HG03342 (cell line): ENCODE data around the gene DLG5.

Experiments used
- ATAC-seq: cut with Tn5 transposase; IDR thresholded peaks from one replicate; pipeline ENCODE4 v1.9.1; 2021; ENCODE audit warnings: mild to moderate bottlenecking, moderate library complexity; ENCODE audit not compliant: unreplicated experiment

Gene DLG5

GRCh38 chr10:77944519-77944918 lies 18.0 kb upstream of the DLG5 start:
- ATAC-seq = no peak

- no peak for ATAC-seq
Observed at GRCh38 chr10:77943121-77943901, 16.8 kb upstream of the DLG5 start.

GRCh38 chr10:77941790-77942189 lies 15.2 kb upstream of the DLG5 start:
- no peak for ATAC-seq

- ATAC-seq = no peak
Observed at GRCh38 chr10:77940627-77941026, 14.1 kb upstream of the DLG5 start.

GRCh38 chr10:77940225-77940624 lies 13.7 kb upstream of the DLG5 start:
- no peak for ATAC-seq

- no peak for ATAC-seq
Observed at GRCh38 chr10:77939561-77940001, 13.0 kb upstream of the DLG5 start.

- no peak for ATAC-seq
Observed at GRCh38 chr10:77936697-77937567, 10.4 kb upstream of the DLG5 start.

- no peak for ATAC-seq
Observed at GRCh38 chr10:77932016-77932715, 5.6 kb upstream of the DLG5 start.

- no peak for ATAC-seq
Observed at GRCh38 chr10:77927402-77928246, 1.1 kb upstream of the DLG5 start.

GRCh38 chr10:77925795-77926565 lies 575 bp downstream of the DLG5 start:
- ATAC-seq = peak; percentile 51

GRCh38 chr10:77925410-77925794 lies 1.2 kb downstream of the DLG5 start:
- ATAC-seq = no peak

- no peak for ATAC-seq
Observed at GRCh38 chr10:77922566-77923179, 3.9 kb downstream of the DLG5 start.

- ATAC-seq = no peak
Observed at GRCh38 chr10:77922055-77922454, 4.5 kb downstream of the DLG5 start.

GRCh38 chr10:77921395-77921794 lies 5.2 kb downstream of the DLG5 start:
- ATAC-seq = no peak

GRCh38 chr10:77920495-77920894 lies 6.1 kb downstream of the DLG5 start:
- ATAC-seq = no peak

GRCh38 chr10:77919713-77920108 lies 6.8 kb downstream of the DLG5 start:
- ATAC-seq = no peak

GRCh38 chr10:77915319-77916105 lies 11.0 kb downstream of the DLG5 start:
- no peak for ATAC-seq

- no peak for ATAC-seq
Observed at GRCh38 chr10:77913090-77913489, 13.5 kb downstream of the DLG5 start.

- ATAC-seq = no peak
Observed at GRCh38 chr10:77912576-77912975, 14.0 kb downstream of the DLG5 start.
